ENCODE measurements around the gene XXYLT1.
A peak's percentile ranks its signal among the peaks of the same experiment; 100 is the strongest.
"Not testable (repeated sequence)": the region's sequence is repeated elsewhere in the genome, so short reads cannot be mapped to it uniquely, and the experiment has no call there.

XXYLT1 gene

GRCh38 chr3:195112361-195112791 is 158.6 kb downstream of the XXYLT1 start:
- DNase-seq (ENCODE audit: low read depth), result no peak

- no peak for DNase-seq (ENCODE audit: low read depth)
Observed at GRCh38 chr3:195111766-195112165, 159.2 kb downstream of the XXYLT1 start.

DNA sequence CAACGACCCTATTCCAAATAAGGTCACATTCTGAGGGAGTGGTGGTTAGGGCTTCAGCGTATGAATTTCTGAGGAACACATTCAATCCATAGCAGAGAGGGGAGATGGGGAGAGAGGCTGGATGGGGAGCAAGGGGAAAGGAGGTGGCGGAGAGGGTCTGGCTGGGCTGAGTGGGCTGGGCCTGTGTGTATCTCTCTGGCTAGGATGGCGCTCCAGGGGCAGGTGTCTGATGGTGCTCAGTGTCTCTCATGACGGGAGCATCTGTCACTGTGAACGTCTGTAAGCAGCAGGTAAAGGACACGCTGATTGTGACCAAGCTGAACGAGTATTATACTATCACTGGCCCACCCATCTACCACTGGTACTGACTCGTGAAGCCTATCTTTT is 159.6 kb downstream of the XXYLT1 start:
- DNase-seq (ENCODE audit: low read depth), result no peak

GRCh38 chr3:195110647-195111318 is 160.2 kb downstream of the XXYLT1 start:
- DNase-seq (ENCODE audit: low read depth), result peak; percentile 28

DNA sequence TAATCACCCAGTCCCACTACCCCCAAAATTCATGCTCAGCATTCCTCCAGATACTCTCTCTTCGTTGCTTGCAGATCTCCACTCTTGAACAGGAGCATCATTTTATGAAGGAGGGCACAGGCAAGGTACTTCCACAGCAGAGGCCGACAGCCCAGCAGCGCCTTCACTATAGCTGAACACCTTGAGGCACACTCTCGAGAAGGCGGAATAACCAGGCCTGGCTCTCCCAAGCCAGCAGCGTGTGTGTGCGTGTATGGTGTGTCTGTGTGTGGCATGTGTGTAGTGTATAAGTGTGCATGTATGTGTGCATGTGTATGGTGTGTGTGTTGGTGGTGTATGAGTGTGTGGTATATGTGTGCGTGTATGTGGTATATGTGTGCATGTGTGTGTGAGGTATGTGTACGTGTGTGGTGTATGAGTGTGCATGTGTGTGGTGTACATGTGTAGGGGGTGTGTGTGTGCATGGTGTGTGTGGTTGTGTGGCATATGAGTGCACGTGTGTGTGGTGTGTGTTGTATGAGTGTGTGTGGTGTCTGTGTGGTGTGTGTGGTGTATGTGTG is 161.8 kb downstream of the XXYLT1 start:
- DNase-seq (ENCODE audit: low read depth), result no peak

DNA sequence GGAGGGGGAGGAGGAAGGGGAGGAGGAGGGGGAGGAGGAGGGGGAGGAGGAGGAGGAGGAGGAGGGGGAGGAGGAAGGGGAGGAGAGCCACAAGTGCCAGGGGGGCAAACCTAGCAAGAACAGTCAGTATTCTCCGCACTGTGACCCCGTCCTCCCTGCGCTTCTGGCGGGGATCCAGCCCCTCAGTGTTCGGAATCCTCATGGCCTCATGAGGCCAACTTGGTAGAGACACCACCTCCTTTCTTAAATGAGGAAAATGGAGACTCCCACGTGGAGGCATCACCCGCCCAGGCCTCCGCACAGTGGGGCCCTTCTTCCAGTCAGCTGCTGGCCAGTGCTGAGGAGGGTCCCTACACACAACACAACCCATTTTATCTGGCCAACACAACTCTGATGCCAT is 163.4 kb downstream of the XXYLT1 start:
- DNase-seq (ENCODE audit: low read depth), result no peak

DNA sequence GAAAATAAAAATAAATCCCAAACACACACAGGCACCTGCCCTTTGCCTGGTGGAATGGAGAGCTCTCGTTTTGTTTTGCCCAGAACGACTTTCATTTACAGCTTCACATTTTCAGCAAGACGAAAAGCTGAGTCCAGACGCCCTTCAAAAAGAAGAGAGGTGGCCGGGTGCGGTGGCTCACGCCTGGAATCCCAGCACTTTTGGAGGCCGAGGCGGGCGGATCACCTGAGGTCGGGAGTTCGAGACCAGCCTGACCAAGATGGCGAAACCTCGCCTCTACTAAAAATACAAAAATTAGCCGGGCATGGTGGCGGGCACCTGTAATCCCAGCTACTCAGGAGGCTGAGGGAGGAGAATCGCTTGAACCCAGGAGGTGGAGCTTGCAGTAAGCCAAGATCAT is 163.9 kb downstream of the XXYLT1 start:
- DNase-seq (ENCODE audit: low read depth), result not testable (repeated sequence)

GRCh38 chr3:195106418-195106906 is 164.5 kb downstream of the XXYLT1 start:
- DNase-seq (ENCODE audit: low read depth), result peak; percentile 40

DNA sequence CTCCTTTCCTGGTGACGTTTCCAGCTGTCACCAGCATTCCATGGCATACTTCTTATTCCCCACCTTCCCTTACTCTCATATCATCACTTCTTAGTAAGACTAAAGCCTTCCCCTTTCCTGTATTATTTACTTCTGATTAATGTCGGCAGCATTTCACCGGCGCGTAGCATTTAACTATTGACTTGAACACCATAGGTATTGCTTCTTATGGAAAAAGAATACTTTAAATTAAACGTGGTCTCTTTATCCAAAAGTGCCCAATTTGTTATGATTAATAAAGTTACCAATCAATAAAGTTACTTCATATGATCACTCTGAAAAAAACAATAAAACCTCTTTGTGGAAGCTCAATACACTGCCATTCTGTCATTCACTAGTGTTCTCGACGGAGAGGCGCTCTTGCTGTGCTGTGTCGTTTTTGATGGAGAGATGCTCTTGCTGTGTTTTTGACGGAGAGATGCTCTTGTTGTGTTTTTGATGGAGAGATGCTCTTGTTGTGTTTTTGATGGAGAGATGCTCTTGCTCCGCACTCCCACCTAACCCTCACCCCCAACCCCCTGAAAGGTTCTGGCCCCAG is 165.0 kb downstream of the XXYLT1 start:
- no peak for DNase-seq (ENCODE audit: low read depth)

DNA sequence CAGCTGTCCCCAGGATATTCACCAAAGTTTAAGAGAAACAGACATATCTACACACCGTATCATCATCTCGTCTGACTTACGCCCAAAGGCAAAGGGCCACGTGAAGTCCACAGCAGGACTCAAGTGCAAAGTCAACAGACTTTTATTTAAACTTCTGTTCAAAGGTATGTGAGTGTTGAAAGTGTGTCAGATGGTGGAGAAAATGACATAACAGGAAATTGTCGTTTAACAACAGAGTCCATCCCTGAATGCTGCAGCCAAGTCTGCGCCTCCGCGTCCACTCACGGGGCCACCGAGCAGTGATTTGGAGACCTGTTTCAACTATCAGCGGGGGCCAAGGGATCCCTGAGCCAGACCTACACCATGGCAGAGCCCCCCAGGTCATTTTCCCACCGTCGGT is 165.6 kb downstream of the XXYLT1 start:
- DNase-seq (ENCODE audit: low read depth), result no peak

DNA sequence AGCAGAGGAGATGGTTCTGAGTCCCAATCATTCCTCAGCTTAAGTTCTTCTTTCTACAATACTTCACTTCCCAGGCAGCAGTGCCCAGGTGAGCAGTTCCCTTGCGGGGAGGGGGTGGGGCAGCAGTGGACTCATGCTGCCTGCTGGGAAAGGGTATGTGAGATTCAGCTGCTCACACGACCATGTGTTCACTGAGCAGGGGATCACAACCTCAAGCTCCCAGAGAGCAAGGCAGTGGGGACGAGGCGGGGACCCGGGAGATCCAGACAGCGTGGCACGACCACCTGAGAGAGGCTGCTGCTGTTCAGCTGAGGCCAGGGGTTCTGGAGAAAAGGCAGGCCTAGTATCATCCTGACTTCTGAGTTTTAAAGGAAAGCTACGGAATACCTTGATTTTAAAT is 166.6 kb downstream of the XXYLT1 start:
- DNase-seq (ENCODE audit: low read depth), result no peak

DNA sequence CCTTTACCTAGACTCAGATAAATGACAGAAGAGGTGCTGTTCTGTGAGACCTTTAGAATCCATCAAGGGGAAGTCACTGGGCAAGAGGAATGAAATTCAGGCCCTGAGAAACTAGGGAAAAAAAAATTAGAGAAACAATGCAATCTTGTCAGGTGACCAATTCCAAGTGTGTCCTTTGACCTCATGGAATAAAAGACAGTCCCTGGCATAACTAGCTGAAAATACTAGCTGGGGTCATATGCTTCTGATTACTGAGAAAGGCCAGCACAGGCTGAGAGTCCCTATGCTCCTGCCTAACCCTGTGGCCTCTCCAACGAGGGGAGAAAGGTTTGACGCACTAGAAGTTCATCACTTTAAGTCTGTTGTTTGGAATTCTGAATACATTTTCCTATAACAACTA is 167.3 kb downstream of the XXYLT1 start:
- DNase-seq (ENCODE audit: low read depth), result no peak

GRCh38 chr3:195102609-195103467 is 168.1 kb downstream of the XXYLT1 start:
- DNase-seq (ENCODE audit: low read depth), result peak; percentile 97

- no peak for DNase-seq (ENCODE audit: low read depth)
Observed at GRCh38 chr3:195101927-195102608, 168.9 kb downstream of the XXYLT1 start.

DNA sequence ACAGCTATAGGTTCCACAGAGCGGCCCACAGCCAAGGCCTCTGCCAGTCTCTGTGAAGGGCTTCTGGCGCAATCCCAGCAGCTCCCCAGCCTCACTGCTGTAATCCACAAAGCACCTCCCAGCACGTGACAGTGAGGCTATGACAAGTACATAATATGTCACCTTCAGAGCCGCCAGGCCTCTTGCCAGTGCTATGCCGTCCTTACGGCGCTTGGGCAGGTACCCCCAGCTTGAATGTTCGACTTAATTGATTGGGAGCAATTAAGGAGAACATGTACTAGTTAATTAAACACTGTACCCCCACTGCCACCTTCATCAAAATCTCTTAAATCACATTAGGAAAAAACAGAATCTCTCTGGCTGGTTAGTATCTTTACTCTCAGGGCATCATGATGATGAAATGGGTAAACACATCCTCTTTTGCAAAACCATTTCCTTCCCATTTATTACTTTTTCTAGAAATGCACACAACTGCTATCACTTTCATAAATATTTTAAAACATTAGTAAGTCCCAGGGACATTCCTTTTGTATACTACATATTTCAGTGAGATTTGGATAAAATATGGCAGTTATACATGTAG is 169.9 kb downstream of the XXYLT1 start:
- peak; percentile 27 for DNase-seq (ENCODE audit: low read depth)

DNA sequence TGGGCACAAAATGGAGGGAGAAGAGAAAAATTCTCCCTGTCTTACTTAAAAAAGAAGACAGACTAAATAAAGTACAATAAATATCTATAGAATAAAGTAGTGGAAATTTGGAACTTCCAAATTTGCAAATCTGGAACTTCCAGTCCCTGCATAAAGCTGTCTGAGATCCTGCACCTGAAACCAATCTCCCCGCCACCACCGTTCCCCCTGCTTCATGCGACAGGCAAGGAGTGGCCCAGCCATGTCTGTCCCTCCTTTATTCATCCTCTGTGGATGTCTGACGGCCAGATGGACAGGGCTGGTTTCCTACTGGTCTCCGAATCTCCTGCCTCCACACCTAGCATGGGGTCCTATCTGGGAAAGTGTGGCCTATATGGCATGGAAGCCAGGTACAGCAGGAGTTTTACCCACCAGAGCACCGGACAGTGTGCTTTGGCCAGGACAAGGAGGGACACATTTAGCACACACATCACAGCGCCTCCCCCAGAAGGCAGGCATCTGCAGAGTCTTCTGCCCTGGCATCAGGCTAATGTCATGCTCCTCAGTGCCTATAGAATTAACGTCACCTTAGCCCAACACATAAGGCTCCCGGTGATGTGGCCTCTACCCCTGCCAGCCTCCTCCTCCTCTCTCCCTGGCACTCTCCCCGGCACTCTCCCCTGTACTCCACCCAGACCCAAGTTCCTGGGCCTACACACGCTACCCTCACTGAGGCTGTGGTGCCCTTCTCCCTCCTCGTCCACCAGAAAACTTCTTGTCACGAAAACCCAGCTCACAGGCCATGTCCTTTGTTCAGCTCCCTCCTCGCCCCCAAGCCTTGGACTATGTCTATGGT is 170.8 kb downstream of the XXYLT1 start:
- no peak for DNase-seq (ENCODE audit: low read depth)

GRCh38 chr3:195098741-195099525 is 172.0 kb downstream of the XXYLT1 start:
- no peak for DNase-seq (ENCODE audit: low read depth)

DNA sequence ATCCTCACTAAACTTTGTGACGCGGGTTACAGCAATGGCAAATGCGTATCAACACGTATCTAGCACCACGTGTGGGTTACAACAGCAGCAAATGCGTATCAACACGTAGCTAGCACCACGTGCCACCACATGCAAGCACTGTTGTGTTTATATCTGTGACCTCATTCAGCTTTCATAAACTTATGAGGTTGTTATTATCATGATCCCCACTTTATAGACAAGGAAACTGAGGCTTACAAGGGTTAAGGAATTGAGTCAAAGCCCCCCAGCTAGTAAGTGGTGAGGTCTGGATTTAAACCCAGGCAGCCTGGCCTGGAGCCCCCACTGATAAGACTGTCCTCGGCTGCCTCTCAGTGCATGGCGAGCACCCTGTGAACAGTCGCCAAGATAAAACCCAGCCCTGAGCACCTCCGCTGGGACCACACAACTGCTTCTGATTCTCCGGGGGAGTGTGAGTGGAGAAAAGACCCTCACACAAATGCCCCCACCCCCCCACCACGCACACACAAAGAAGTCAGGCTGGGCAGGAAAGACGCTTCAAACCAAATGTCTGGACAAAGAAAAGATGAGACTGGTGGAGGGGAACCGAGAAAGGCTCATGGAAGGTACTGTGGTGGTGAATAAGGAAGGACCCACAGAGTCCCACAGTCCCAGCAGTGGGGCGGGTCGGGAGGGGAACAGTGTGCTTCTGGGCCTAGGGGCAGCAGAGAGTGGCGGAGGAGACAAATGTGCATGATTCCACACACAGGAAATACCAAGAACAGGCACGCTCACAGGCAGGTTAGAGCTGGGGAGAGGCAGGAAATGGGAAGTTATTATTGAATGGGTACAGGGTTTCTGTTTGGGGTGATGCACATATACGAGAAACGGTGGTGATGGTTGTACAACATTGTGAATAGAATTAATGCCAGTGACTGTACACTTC is 173.4 kb downstream of the XXYLT1 start:
- DNase-seq (ENCODE audit: low read depth), result no peak

Data from amniotic epithelial cell (primary cell).